ACC112 (cell line): Measurements from ENCODE around the gene MYRFL.

Source experiments
- H2AFZ ChIP-seq: fragments of 200-600 bp; sonication (generic); one replicate; pipeline ENCODE4 v1.6.0; 2017; ENCODE audit warnings: antibody characterized with exemption, low read length; ENCODE audit not compliant: unreplicated experiment
- H3K27ac ChIP-seq: fragments of 200-600 bp; sonication (generic); 2 replicates; pipeline ENCODE4 v1.5.1; 2014; ENCODE audit warnings: low read depth, mild to moderate bottlenecking, antibody characterized with exemption, low read length, moderate library complexity
- H3K27me3 ChIP-seq: fragments of 200-600 bp; sonication (generic); 2 replicates; pipeline ENCODE4 v1.6.1; 2014; ENCODE audit warnings: mild to moderate bottlenecking, antibody characterized with exemption, low read length, moderate library complexity, mixed read lengths; ENCODE audit not compliant: insufficient read depth
- H3K36me3 ChIP-seq: fragments of 200-600 bp; sonication (generic); 2 replicates; pipeline ENCODE4 v1.6.1; 2016; ENCODE audit warnings: mild to moderate bottlenecking, antibody characterized with exemption, low read length, moderate library complexity, mixed read lengths; ENCODE audit not compliant: insufficient read depth
- H3K4me1 ChIP-seq: fragments of 200-600 bp; sonication (generic); one replicate; pipeline ENCODE4 v1.6.1; 2016; ENCODE audit warnings: low read length, mixed read lengths; ENCODE audit not compliant: insufficient read depth, unreplicated experiment, control insufficient read depth
- H3K4me3 ChIP-seq: fragments of 200-600 bp; sonication (generic); 2 replicates; pipeline ENCODE4 v1.5.1; 2014; ENCODE audit warnings: mild to moderate bottlenecking, low read depth, low read length
- H3K79me2 ChIP-seq: fragments of 200-600 bp; sonication (generic); one replicate; pipeline ENCODE4 v1.6.0; 2016; ENCODE audit warnings: low read length; ENCODE audit not compliant: control insufficient read depth, unreplicated experiment, insufficient read depth

MYRFL gene

DNA sequence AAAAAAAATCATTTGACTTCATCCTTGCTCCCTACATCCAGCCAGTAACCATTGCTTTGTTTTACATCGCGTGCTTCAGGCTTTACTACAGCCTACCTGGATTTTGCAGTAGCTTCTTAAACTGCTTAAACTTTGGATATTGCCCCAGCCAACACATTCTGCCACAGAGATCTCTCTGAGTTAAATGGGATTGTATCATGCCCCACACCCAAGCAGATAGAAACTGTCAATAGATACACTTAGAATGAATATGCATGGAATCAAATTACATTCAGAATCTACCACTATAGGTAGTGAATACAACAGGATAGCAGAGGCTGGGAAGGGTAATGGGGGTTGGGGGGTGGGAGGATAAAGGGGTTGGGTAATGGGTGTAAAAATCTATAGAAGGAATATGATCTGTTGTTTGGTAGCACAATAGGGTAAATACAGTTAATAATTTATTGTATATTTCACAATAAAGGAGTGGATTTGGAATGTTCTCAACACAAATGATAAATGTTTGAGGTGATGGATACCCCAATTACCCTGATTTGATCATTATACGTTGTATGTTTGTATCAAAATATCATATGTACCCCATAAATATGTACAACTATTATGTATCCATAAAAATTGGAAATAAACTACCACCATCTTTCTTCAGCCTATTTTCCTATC is 2.7 kb upstream of the MYRFL start:
- H2AFZ ChIP-seq = no peak overlapping the region

DNA sequence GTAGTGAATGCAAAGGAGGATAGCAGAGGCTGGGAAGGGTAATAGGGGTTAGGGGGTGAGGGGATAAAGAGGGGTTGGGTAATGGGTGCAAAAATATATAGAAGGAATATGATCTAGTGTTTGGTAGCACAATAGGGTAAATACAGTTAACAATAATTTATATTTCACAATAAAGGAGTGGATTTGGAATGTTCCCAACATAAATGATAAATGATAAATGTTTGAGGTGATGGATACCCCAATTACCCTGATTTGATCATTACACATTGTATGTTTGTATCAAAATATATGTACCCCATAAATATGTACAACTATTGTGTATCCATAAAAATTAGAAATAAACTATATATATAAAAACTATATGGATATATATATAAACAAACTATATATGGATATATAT is 999 bp upstream of the MYRFL start:
- H3K79me2 ChIP-seq = no peaks in the 10 kb centered on the region
- H3K4me3 ChIP-seq = no peak overlapping the region
- H3K27me3 ChIP-seq = peaks cover 12% of the 10 kb centered on the region
- H2AFZ ChIP-seq = no peak overlapping the region
- H3K36me3 ChIP-seq = no peaks in the 10 kb centered on the region
- peaks cover 15% of the 10 kb centered on the region for H3K4me1 ChIP-seq
- no peak overlapping the region for H3K27ac ChIP-seq

More for the DNA sequence above, 2.7 kb upstream of the MYRFL start:
- H3K36me3 ChIP-seq = no peaks in the 10 kb centered on the region
- no peaks in the 10 kb centered on the region for H3K79me2 ChIP-seq
- peaks cover 15% of the 10 kb centered on the region for H3K4me1 ChIP-seq
- H3K27me3 ChIP-seq = no peaks in the 10 kb centered on the region
- H3K27ac ChIP-seq = no peak overlapping the region
- H3K4me3 ChIP-seq = no peak overlapping the region

GRCh38 chr12:69828897-69829296 is 3.9 kb downstream of the MYRFL start:
- H2AFZ ChIP-seq = no peak overlapping the region
- no peaks in the 10 kb centered on the region for H3K79me2 ChIP-seq
- H3K27ac ChIP-seq = no peak overlapping the region
- no peak overlapping the region for H3K4me3 ChIP-seq
- peaks cover 38% of the 10 kb centered on the region for H3K27me3 ChIP-seq
- H3K4me1 ChIP-seq = no peaks in the 10 kb centered on the region
- H3K36me3 ChIP-seq = no peaks in the 10 kb centered on the region

DNA sequence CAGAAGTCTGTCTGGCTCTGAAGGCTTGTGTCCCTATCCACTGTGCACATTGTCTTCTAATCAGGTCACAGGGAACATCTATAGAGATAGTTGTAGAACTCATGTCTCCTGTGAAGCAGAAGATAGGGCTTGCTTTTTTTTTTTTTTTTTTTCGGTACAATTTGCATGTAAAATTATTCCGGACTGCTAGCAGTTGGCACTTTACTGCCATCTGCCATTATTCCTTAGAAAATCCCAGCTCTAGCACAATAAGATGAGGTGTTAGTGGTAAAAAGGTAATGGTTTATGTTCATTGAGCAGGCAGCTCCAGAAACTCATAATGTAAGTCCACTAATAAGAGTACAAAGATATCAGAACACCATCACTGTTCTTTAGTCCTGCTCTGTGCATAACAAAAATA is 8.7 kb downstream of the MYRFL start:
- Histone ChIP-seq H3K4me1 (no peaks in the 10 kb centered on the region), H3K4me3 (no peak overlapping the region), H3K79me2 (no peaks in the 10 kb centered on the region), H2AFZ (no peak overlapping the region), H3K36me3 (no peaks in the 10 kb centered on the region), H3K27ac (no peak overlapping the region), H3K27me3 (peaks cover 49% of the 10 kb centered on the region)

- H2AFZ ChIP-seq = no peak overlapping the region
- H3K27ac ChIP-seq = no peak overlapping the region
- H3K79me2 ChIP-seq = no peaks in the 10 kb centered on the region
- peaks cover 44% of the 10 kb centered on the region for H3K27me3 ChIP-seq
- no peak overlapping the region for H3K4me3 ChIP-seq
- no peaks in the 10 kb centered on the region for H3K36me3 ChIP-seq
- H3K4me1 ChIP-seq = no peaks in the 10 kb centered on the region
Measured at GRCh38 chr12:69834147-69834546, 9.1 kb downstream of the MYRFL start.

- no peak overlapping the region for H2AFZ ChIP-seq
- no peak overlapping the region for H3K27ac ChIP-seq
- no peaks in the 10 kb centered on the region for H3K36me3 ChIP-seq
- no peaks in the 10 kb centered on the region for H3K79me2 ChIP-seq
- no peaks in the 10 kb centered on the region for H3K4me1 ChIP-seq
- no peak overlapping the region for H3K4me3 ChIP-seq
- H3K27me3 ChIP-seq = peaks cover 42% of the 10 kb centered on the region
Measured at GRCh38 chr12:69834576-69834975, 9.5 kb downstream of the MYRFL start.

DNA sequence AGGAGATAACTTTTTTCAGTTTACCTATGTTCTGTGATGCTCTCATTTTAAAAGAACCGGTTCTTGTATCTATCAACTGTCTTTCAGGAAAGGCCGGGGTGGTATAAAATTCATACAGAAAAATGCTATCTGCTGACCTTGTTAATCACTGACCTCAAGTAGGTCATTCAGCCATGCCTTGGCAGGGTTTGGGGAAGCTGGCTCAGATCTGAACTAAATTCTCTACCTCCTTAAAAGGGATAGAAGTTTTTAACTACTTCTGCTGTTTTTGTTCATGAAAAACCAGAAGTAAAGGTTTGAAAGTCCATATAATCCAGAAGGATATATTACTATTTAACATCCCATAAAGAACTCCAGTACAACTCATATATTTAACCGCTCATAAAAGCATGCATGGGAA is 10.1 kb downstream of the MYRFL start:
- no peak overlapping the region for H3K27ac ChIP-seq
- no peak overlapping the region for H2AFZ ChIP-seq
- no peaks in the 10 kb centered on the region for H3K36me3 ChIP-seq
- peaks cover 43% of the 10 kb centered on the region for H3K27me3 ChIP-seq
- H3K79me2 ChIP-seq = no peaks in the 10 kb centered on the region
- no peaks in the 10 kb centered on the region for H3K4me1 ChIP-seq
- no peak overlapping the region for H3K4me3 ChIP-seq

- Histone ChIP-seq H3K27me3 (peaks cover 46% of the 10 kb centered on the region), H3K4me1 (no peaks in the 10 kb centered on the region), H3K36me3 (no peaks in the 10 kb centered on the region), H2AFZ (no peak overlapping the region), H3K4me3 (no peak overlapping the region), H3K79me2 (no peaks in the 10 kb centered on the region), H3K27ac (no peak overlapping the region)
Measured at GRCh38 chr12:69836015-69836414, 11.0 kb downstream of the MYRFL start.

DNA sequence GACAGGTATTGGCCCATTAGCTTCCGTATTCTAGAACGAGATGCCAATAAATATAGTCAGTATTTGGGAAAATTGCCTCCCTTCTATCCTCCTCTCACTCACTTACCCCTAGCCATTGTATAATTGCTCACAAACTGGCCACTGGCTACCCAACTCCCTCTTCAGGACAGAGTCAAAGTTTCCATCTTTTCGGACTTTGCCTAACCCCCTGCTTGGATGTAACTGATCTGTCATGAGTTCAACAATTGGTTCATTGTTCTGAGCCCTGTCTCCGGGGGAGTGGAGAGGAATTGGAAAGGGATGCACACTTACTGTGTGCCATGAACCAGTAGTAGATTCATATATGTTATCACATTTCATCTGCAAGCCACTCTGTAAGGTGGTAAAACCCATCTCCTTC is 12.2 kb downstream of the MYRFL start:
- H3K27ac ChIP-seq = no peak overlapping the region
- no peaks in the 10 kb centered on the region for H3K36me3 ChIP-seq
- H3K79me2 ChIP-seq = no peaks in the 10 kb centered on the region
- H3K27me3 ChIP-seq = peaks cover 51% of the 10 kb centered on the region
- no peak overlapping the region for H2AFZ ChIP-seq
- H3K4me3 ChIP-seq = no peak overlapping the region
- no peaks in the 10 kb centered on the region for H3K4me1 ChIP-seq

DNA sequence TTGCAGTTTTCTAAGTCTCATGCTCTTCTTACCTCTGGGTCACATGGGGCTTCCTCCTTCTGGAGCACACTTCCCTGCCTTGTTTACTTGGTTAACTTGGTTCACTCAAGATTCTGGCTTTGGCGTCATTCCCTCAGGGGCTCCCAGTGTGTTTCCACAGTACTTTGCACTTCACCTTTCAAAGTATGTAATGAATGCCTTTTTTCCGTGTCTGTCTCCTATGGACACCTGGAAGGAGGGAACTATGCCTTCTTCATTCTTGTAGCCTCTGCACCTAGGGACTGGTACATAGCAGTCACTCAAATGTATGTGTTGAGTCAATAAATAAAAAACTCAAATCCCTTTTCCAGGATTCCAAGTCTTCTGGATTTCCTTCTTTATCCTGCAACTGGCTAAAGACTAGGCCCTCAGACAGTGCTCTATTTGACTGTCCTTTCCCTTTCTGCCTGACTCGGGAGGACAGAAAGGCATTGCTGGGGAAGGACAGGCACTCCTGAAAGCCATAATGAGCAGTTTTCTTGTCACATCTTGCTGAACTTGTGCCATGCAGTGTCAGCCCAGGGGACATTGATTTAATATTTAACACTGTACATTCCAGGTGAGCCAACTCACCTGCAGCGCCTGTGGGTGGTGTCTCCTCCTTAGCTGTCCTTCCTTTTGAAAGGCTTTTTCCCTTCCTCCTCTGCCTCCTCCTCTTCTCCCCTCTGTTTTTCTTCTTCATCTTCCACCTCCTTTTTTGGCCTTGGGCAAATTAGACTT is 12.8 kb downstream of the MYRFL start:
- Histone ChIP-seq H3K36me3 (no peaks in the 10 kb centered on the region), H3K27me3 (peaks cover 47% of the 10 kb centered on the region), H3K4me3 (no peak overlapping the region), H3K27ac (no peak overlapping the region), H3K4me1 (no peaks in the 10 kb centered on the region), H2AFZ (no peak overlapping the region), H3K79me2 (no peaks in the 10 kb centered on the region)

GRCh38 chr12:69840727-69841126 is 15.7 kb downstream of the MYRFL start:
- peaks cover 36% of the 10 kb centered on the region for H3K27me3 ChIP-seq
- H3K4me1 ChIP-seq = no peaks in the 10 kb centered on the region
- no peaks in the 10 kb centered on the region for H3K79me2 ChIP-seq
- no peak overlapping the region for H2AFZ ChIP-seq
- no peaks in the 10 kb centered on the region for H3K36me3 ChIP-seq
- no peak overlapping the region for H3K4me3 ChIP-seq
- H3K27ac ChIP-seq = no peak overlapping the region
